HepG2 (cell line): ENCODE measurements around the gene MAGEA9.
"Not testable (repeated sequence)": the region's sequence is repeated elsewhere in the genome, so short reads cannot be mapped to it uniquely, and the experiment has no call there.

Experiments used
- BRD4 ChIP-seq: sonication (generic); formaldehyde crosslinking; IDR thresholded peaks from 2 replicates; pipeline ENCODE4 v1.4.0; 2020; ENCODE audit warnings: missing genetic modification reagents
- DDIT3 ChIP-seq: sonication (generic); formaldehyde crosslinking; IDR thresholded peaks from 2 replicates; pipeline ENCODE4 v1.4.0; 2020; ENCODE audit warnings: mild to moderate bottlenecking, missing genetic modification reagents
- FOXK2 ChIP-seq: fragments of 450-650 bp; IDR thresholded peaks from 2 replicates; pipeline ENCODE4 v1.6.1; 2016
- GABPA ChIP-seq, 2 experiments: IDR thresholded peaks; 2 replicates each; pipeline ENCODE4 v1.6.1; 2011 to 2016; ENCODE audit warnings: low read depth in 2 of 2, low read length in 1 of 2, missing biosample characterization in 1 of 2, missing genetic modification characterization in 1 of 2
- MXI1 ChIP-seq: IDR thresholded peaks from 3 replicates; pipeline ENCODE4 v1.6.1; 2012; ENCODE audit warnings: low read depth, low read length, inconsistent platforms, borderline replicate concordance
- NFRKB ChIP-seq: fragments of 450-650 bp; IDR thresholded peaks from 2 replicates; pipeline ENCODE4 v1.6.1; 2017
- POLR2A ChIP-seq, 2 experiments: IDR thresholded peaks; 2 replicates each; pipeline ENCODE4 v1.6.1; 2011; ENCODE audit warnings: low read depth in 2 of 2, low read length in 2 of 2, mild to moderate bottlenecking in 1 of 2, moderate library complexity in 1 of 2; ENCODE audit not compliant: insufficient read depth in 1 of 2
- ZFP36 ChIP-seq: fragments of 150-350 bp; IDR thresholded peaks from 2 replicates; pipeline ENCODE4 v1.6.1; 2018; ENCODE audit warnings: borderline replicate concordance, low read length, low read depth; ENCODE audit not compliant: partially characterized antibody
- ZNF143 ChIP-seq: sonication (generic); formaldehyde crosslinking; IDR thresholded peaks from 2 replicates; pipeline ENCODE4 v1.4.0; 2020; ENCODE audit warnings: missing genetic modification reagents
- ZNF274 ChIP-seq: sonication (generic); formaldehyde crosslinking; IDR thresholded peaks from 2 replicates; pipeline ENCODE4 v1.5.1; 2020; ENCODE audit warnings: mild to moderate bottlenecking, missing genetic modification reagents
- ZNF430 ChIP-seq: sonication (generic); formaldehyde crosslinking; IDR thresholded peaks from 2 replicates; pipeline ENCODE4 v1.9.0; 2021; ENCODE audit warnings: mild to moderate bottlenecking, missing genetic modification reagents
- ZNF614 ChIP-seq: IDR thresholded peaks from 2 replicates; pipeline ENCODE4 v1.6.1; 2018; ENCODE audit warnings: missing biosample characterization, missing genetic modification reagents, inconsistent platforms, borderline replicate concordance
- ZNF850 ChIP-seq: sonication (generic); formaldehyde crosslinking; conservative IDR thresholded peaks from 2 replicates; pipeline ENCODE4 v1.9.0; 2021; ENCODE audit warnings: mild to moderate bottlenecking, missing genetic modification reagents
- TF ChIP-seq, protein P1 (sequence below): sonication (generic); formaldehyde crosslinking; IDR thresholded peaks from 2 replicates; pipeline ENCODE4 v1.5.0; 2020; ENCODE audit warnings: mild to moderate bottlenecking, missing genetic modification reagents, moderate library complexity

GRCh38 chrX:149746390-149747007, 35.2 kb upstream of the MAGEA9 start:
- not testable (repeated sequence) for TF ChIP-seq MXI1; ZNF143 (CRISPR knock-in tag); ZNF430 (CRISPR knock-in tag); POLR2A (IDR thresholded peaks at IDR 0.05; ENCODE audit: insufficient read depth in 1 of 2, low read depth in 2 of 2, low read length in 2 of 2); ZNF614; ZNF850 (CRISPR knock-in tag); BRD4 (CRISPR knock-in tag); NFRKB; FOXK2; DDIT3 (CRISPR knock-in tag); ZNF274; ZFP36; GABPA (IDR thresholded peaks at IDR 0.05; ENCODE audit: low read depth, low read length); GABPA (CRISPR knock-in tag; IDR thresholded peaks at IDR 0.05; ENCODE audit: low read depth)
- TF ChIP-seq, protein P1, sequence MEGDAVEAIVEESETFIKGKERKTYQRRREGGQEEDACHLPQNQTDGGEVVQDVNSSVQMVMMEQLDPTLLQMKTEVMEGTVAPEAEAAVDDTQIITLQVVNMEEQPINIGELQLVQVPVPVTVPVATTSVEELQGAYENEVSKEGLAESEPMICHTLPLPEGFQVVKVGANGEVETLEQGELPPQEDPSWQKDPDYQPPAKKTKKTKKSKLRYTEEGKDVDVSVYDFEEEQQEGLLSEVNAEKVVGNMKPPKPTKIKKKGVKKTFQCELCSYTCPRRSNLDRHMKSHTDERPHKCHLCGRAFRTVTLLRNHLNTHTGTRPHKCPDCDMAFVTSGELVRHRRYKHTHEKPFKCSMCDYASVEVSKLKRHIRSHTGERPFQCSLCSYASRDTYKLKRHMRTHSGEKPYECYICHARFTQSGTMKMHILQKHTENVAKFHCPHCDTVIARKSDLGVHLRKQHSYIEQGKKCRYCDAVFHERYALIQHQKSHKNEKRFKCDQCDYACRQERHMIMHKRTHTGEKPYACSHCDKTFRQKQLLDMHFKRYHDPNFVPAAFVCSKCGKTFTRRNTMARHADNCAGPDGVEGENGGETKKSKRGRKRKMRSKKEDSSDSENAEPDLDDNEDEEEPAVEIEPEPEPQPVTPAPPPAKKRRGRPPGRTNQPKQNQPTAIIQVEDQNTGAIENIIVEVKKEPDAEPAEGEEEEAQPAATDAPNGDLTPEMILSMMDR (CRISPR knock-in tag), result not testable (repeated sequence)
